HG03439 (cell line): ENCODE results near the gene PRR16.

ENCODE experiments used
- ATAC-seq: cut with Tn5 transposase; IDR thresholded peaks from one replicate; pipeline ENCODE4 v1.9.1; 2021; ENCODE audit warnings: mild to moderate bottlenecking, moderate library complexity; ENCODE audit not compliant: unreplicated experiment

The PRR16 gene

DNA sequence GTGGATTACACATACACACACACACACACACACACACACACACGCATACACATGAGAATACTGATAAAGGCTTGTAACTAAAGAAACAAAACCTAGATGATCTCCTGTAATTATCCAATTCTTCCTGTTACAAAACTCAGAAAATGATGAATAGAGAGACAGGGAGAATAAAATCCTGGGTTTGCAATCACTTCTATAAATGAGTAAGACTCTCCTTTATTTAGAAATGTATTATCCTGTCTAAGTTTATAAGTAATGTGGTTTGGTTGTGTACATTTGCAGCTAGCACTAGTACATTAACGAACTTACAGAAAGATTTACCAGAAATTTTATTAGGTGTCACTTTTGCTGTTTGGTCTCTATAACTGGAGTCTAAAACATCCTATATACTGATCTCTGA lies 2.8 kb upstream of the PRR16 start:
- no peak for ATAC-seq

GRCh38 chr5:120463006-120463680 lies 957 bp upstream of the PRR16 start:
- no peak for ATAC-seq

- no peak for ATAC-seq
Observed at GRCh38 chr5:120464627-120465435, 731 bp downstream of the PRR16 start.

GRCh38 chr5:120465436-120465961 lies 1.4 kb downstream of the PRR16 start:
- no peak for ATAC-seq

DNA sequence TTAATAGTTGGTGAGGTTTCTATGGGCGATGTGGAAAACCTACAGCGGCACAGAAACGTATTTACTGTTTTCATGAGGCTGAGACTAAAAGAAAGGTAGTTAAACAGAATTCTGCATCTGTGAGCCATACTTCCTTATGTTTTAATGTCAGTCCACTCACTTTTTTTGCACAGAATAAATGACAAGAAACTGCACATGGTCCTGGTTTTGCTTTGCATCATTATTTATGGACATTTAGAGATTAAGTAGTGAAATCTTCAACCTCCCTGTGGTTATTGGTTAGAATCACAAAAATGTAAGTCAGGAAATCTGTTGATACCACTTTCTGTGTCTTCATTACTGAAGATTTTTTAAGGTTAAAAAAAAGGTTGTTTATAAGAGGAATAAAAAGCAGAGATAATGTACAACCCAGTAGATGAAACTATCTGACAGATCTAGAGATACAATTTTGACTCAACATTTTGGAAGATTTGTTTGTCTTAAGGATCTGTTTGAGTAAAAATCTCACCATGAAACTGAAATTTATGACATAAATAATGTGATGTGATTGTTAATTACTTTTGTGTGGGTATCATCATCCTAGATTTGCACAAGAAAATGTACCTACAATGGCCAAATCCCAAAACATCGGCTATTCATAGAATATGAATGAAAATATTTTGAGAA lies 2.4 kb downstream of the PRR16 start:
- no peak for ATAC-seq

- no peak for ATAC-seq
Observed at GRCh38 chr5:120471971-120472370, 7.9 kb downstream of the PRR16 start.

GRCh38 chr5:120472911-120473310 lies 8.8 kb downstream of the PRR16 start:
- ATAC-seq: no peak

DNA sequence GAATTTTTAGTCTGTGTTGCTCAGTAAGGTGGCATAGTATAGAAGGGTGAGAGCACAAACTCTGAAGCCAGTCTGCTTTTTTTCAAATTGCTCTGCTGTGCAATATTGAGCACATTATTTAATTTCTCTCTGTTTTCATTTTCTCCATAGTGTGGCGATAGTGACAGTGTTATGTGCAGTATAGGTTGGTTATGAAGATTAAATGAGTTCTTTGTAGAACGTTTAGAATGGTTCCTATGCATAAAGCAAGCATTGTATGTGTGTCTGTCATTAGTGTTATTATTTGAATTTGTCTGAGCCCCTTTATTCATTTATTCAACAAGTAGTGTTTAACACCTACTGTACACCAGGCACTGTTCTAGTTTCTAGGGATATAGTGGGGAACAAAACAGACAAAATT lies 9.2 kb downstream of the PRR16 start:
- ATAC-seq: no peak

- ATAC-seq: no peak
Observed at GRCh38 chr5:120476063-120476462, 12.0 kb downstream of the PRR16 start.

DNA sequence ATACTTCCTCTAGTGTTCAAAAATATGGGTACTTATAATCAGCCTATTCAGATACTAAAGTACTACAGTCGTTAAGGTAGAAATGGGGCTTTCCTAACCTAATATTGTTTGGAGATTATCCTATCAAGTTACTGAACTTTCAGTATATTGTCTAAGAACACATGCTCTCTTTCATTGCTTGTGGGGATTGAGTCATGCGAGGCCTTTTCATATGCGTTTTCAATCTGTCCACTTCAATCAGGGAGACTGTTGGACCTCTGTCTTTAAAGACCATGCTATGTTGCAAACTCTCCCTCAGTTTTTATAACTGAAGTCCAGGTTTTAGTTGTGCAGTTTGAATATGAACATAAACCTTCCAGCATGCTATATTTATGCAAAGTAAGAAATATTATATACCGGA lies 15.0 kb downstream of the PRR16 start:
- ATAC-seq: no peak

DNA sequence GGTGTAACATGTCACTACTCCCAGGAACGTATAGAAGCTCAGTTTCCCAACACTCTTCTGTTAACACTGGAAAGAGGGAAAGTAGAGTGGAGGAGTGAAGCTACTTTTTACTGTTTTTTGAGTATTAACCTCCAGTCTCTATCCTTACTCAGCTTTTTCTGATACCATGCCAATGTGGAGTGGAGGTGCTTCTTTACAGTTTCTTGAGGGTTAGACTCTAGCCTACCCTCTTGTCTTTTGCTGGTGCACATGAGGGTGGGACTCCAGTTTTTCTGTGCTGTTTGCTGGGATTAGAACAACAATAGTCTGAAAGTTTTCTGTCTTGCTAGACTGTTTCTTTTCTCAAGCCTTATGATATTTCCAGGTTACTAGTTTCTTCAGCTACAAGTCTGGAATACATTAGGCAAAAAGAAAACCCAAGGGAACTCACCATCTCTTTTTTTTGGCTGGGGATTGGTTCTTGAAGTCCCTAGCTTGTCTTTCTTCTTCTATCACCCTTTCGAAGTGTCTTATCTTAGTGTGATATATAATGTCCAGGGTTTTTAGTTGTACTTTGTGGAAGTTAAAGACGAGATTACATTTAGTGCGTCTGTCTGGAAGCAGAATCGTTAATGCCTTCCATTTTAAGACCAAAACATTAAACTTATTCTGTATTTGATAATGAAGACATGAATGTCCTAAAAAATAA lies 35.9 kb downstream of the PRR16 start:
- no peak for ATAC-seq

DNA sequence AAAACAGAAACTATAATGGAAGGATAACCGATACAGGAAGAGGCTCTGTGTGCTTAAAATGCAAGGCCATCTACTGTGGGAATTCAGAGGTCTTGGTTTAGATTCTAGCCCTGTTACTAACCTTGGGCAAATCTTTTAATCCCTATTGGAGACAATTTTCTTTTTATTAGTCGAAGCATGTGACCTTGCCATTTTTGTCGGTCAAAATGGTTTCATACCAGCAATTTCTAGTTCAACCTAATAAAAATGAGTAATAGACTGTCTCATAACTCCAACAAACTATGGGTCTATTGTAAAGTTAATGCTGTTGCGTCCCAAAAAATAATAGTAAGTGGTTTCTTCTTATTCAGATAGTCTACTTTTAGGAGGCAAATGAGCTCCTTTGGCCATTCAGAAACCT lies 38.4 kb downstream of the PRR16 start:
- ATAC-seq: no peak

GRCh38 chr5:120503341-120503740 lies 39.2 kb downstream of the PRR16 start:
- ATAC-seq: no peak

- no peak for ATAC-seq
Observed at GRCh38 chr5:120504057-120504456, 40.0 kb downstream of the PRR16 start.

DNA sequence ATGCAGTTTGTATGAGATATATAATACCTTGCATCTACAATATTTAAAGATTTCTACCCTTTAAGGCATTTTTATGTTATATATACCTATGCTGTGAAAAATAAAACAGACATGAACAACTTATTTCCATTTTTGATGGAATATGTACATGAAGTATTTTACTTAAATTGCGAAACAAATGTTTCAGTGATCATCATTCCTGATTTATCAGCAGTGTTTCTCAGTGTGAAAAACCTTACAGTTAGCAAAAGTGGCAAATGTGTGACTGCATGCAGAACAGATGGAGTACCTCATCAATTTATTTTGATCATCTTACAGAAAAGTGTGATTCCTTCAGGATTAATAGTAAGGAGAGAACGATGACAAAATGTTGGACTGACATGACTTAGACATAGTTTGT lies 43.1 kb downstream of the PRR16 start:
- no peak for ATAC-seq

GRCh38 chr5:120507800-120508463 lies 43.8 kb downstream of the PRR16 start:
- ATAC-seq: no peak

- ATAC-seq: no peak
Observed at GRCh38 chr5:120509053-120509452, 45.0 kb downstream of the PRR16 start.

DNA sequence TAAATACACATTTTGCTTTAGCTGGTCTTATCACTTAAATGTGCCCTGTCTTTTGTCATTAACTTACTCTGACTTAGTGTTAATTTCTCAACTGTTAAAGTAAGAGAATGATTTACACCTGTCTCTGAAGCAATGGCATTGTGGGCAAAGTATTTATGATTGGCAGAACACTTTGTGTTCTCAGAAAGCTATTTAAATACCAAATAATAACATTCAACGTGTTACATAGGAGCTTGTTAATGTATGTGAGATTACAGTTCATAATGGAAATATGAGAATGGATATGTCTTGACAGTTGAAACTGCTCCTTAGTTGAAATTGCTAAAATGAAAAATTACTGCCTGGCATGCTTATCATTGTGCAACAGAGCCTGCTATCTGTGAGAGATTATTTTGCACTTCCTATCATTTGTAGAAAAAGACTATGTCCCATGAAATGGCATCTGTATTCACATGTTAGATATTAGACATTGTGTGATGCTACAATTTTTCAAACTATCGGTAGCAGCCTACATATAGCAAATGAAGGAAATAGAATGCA lies 46.1 kb downstream of the PRR16 start:
- no peak for ATAC-seq

DNA sequence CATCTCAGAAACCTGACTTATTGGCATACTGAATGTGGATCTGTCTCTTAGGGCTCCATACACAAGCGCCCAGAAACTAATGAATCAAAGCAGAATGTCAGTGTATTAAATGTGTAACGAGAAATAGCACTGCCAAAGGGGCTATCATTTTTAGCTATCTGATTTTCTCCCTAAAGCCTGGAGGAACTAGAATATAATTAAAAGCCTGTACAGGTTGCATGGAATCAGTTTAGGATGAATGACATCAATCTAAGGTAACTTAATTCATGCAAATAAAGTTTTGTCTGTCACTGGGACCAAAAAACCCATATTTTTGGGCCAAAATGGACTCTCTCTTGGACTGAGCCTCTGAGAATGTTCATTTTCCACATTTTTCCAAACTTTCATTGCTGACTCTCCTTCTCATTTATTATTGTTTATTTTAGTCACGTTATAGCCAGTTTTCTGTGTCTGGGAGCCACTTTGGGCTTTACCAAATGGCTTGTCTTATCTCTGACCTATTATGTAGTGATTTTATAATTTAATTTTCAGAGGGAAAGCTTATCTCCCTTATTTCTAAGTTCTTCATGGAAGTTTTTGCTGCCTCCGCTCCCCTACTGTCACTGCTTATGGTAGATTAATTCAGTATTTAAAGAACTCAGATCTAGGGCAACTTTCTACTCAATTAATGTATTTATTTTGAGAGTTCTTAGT lies 47.0 kb downstream of the PRR16 start:
- ATAC-seq: no peak

DNA sequence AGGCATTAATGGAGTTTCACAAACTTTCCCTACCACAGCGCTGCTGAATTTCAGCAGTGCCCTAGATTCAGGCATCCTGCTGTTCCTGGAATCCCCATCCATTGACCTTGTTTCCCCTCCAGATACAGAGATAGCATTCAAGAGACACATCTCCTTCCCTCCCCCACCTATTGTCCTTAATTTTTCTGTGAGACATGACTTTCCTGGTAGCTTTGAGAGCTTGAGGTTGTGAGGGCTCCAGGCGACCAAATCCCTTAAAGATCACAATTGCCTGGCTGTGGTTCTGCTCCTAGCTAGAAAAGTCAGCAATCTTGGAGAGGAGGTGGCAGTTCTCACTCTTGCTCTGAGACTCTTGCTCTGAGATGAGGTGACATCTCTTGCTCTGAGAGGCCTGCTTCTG lies 48.0 kb downstream of the PRR16 start:
- no peak for ATAC-seq
